H9 (cell line): ENCODE measurements around the gene FSIP2. TPM values are rescaled to one million over a fixed set of nuclear protein-coding genes. Genes with fewer than 3 reads are reported as not detected.

Experiments
- DNase-seq: peaks from one replicate; pipeline ENCODE4 v3.0.0-alpha.2; 2017
- H2AFZ ChIP-seq: one replicate; pipeline ENCODE4 v1.6.1; 2013; ENCODE audit warnings: mild to moderate bottlenecking, low read length, control low read depth, moderate library complexity
- H2AK5ac ChIP-seq: 2 replicates; pipeline ENCODE4 v1.6.1; 2013; ENCODE audit warnings: low read length, control low read depth, mixed read lengths; ENCODE audit not compliant: insufficient read length
- H2BK120ac ChIP-seq: one replicate; pipeline ENCODE4 v1.6.1; 2013; ENCODE audit warnings: low read depth, mild to moderate bottlenecking, low read length, control low read depth, inconsistent platforms; ENCODE audit not compliant: poor library complexity, severe bottlenecking
- H2BK12ac ChIP-seq: 2 replicates; pipeline ENCODE4 v1.6.1; 2013; ENCODE audit warnings: low read length, control low read depth, mixed read lengths, low read depth; ENCODE audit not compliant: insufficient read length
- H2BK15ac ChIP-seq: 2 replicates; pipeline ENCODE4 v1.6.1; 2013; ENCODE audit warnings: low read depth, low read length, control low read depth
- H2BK20ac ChIP-seq: one replicate; pipeline ENCODE4 v1.6.1; 2013; ENCODE audit warnings: low read depth, mild to moderate bottlenecking, low read length, control low read depth, inconsistent platforms; ENCODE audit not compliant: poor library complexity, severe bottlenecking
- H2BK5ac ChIP-seq: 2 replicates; pipeline ENCODE4 v1.6.1; 2013; ENCODE audit warnings: low read length, control low read depth, mixed read lengths; ENCODE audit not compliant: insufficient read length
- H3K14ac ChIP-seq: 2 replicates; pipeline ENCODE4 v1.6.1; 2013; ENCODE audit warnings: low read length, control low read depth; ENCODE audit not compliant: insufficient read depth
- H3K18ac ChIP-seq: 2 replicates; pipeline ENCODE4 v1.6.1; 2013; ENCODE audit warnings: low read depth, mild to moderate bottlenecking, mixed read lengths, low read length, control low read depth; ENCODE audit not compliant: insufficient read length
- H3K23ac ChIP-seq: 2 replicates; pipeline ENCODE4 v1.6.1; 2013; ENCODE audit warnings: low read length, control low read depth, mixed read lengths, low read depth; ENCODE audit not compliant: insufficient read length
- H3K23me2 ChIP-seq: 2 replicates; pipeline ENCODE4 v1.6.1; 2013; ENCODE audit warnings: low read depth, mild to moderate bottlenecking, mixed read lengths, low read length, control low read depth; ENCODE audit not compliant: insufficient read length, poor library complexity, severe bottlenecking
- H3K27ac ChIP-seq: 2 replicates; pipeline ENCODE4 v1.5.1; 2013; ENCODE audit warnings: low read length, control low read depth, mixed read lengths, low read depth; ENCODE audit not compliant: insufficient read length
- H3K27me3 ChIP-seq: 2 replicates; pipeline ENCODE4 v1.6.1; 2013; ENCODE audit warnings: low read length, control low read depth, inconsistent platforms; ENCODE audit not compliant: insufficient read depth
- H3K4ac ChIP-seq: 2 replicates; pipeline ENCODE4 v1.6.1; 2013; ENCODE audit warnings: low read depth, mild to moderate bottlenecking, control low read depth, inconsistent platforms, low read length, moderate library complexity
- H3K4me1 ChIP-seq: 2 replicates; pipeline ENCODE4 v1.6.1; 2013; ENCODE audit warnings: low read length, control low read depth, inconsistent platforms; ENCODE audit not compliant: insufficient read depth
- H3K4me2 ChIP-seq: 2 replicates; pipeline ENCODE4 v1.6.1; 2013; ENCODE audit warnings: low read length, control low read depth, mixed read lengths; ENCODE audit not compliant: insufficient read length, insufficient read depth
- H3K56ac ChIP-seq: 2 replicates; pipeline ENCODE4 v1.6.1; 2013; ENCODE audit warnings: low read depth, mild to moderate bottlenecking, mixed read lengths, low read length, control low read depth; ENCODE audit not compliant: insufficient read length
- H3K79me1 ChIP-seq: 2 replicates; pipeline ENCODE4 v1.6.1; 2013; ENCODE audit warnings: low read depth, mild to moderate bottlenecking, moderate library complexity, low read length, control low read depth, inconsistent platforms; ENCODE audit not compliant: insufficient read depth, poor library complexity, severe bottlenecking
- H3K79me2 ChIP-seq: 2 replicates; pipeline ENCODE4 v1.6.1; 2013; ENCODE audit warnings: low read length, control low read depth, inconsistent platforms; ENCODE audit not compliant: insufficient read depth
- H3K9ac ChIP-seq: 2 replicates; pipeline ENCODE4 v1.6.1; 2013; ENCODE audit warnings: low read length, control low read depth, mixed read lengths; ENCODE audit not compliant: insufficient read length; ENCODE audit errors: extremely low read depth
- H3K9me3 ChIP-seq: one replicate; pipeline ENCODE4 v1.6.1; 2013; ENCODE audit warnings: low read depth, low read length, inconsistent platforms; ENCODE audit not compliant: control insufficient read depth
- H3T11ph ChIP-seq: one replicate; pipeline ENCODE4 v1.6.1; 2013; ENCODE audit warnings: mild to moderate bottlenecking, low read length, control low read depth, inconsistent platforms
- H4K20me1 ChIP-seq: one replicate; pipeline ENCODE4 v1.6.1; 2013; ENCODE audit not compliant: control insufficient read depth, insufficient read length, insufficient read depth
- H4K5ac ChIP-seq: 2 replicates; pipeline ENCODE4 v1.6.1; 2013; ENCODE audit warnings: low read depth, mild to moderate bottlenecking, mixed read lengths, low read length, control low read depth; ENCODE audit not compliant: insufficient read length
- H4K8ac ChIP-seq: replicated peaks from 2 replicates; pipeline ENCODE4 v1.6.1; 2013; ENCODE audit warnings: low read length, control low read depth, mixed read lengths, low read depth; ENCODE audit not compliant: insufficient read length
- H4K91ac ChIP-seq: 2 replicates; pipeline ENCODE4 v1.6.1; 2013; ENCODE audit warnings: low read depth, mild to moderate bottlenecking, moderate library complexity, mixed read lengths, low read length, control low read depth; ENCODE audit not compliant: insufficient read length
- H3K27ac Mint-ChIP-seq, 3 experiments: 2 replicates in 2 of 3; 3 replicates in 1 of 3; pipeline ENCODE4 v1.8.0; 2020 to 2021; ENCODE audit warnings: mixed read lengths in 3 of 3, mild to moderate bottlenecking in 1 of 3, moderate library complexity in 1 of 3
- H3K27me3 Mint-ChIP-seq: 2 replicates; pipeline ENCODE4 v1.8.0; 2021; ENCODE audit warnings: low read depth, mild to moderate bottlenecking, moderate library complexity, mixed read lengths
- H3K36me3 Mint-ChIP-seq, 3 experiments: 2 replicates in 2 of 3; 3 replicates in 1 of 3; pipeline ENCODE4 v1.8.0; 2020 to 2021; ENCODE audit warnings: low read depth in 3 of 3, mixed read lengths in 3 of 3; ENCODE audit not compliant: insufficient read depth in 1 of 3
- H3K4me1 Mint-ChIP-seq, 2 experiments: 2 replicates each; pipeline ENCODE4 v1.8.0; 2020; ENCODE audit warnings: mixed read lengths in 2 of 2
- H3K4me3 Mint-ChIP-seq, 2 experiments: 2 replicates in 1 of 2; 3 replicates in 1 of 2; pipeline ENCODE4 v1.8.0; 2020 to 2021; ENCODE audit warnings: mild to moderate bottlenecking in 2 of 2, mixed read lengths in 2 of 2, moderate library complexity in 1 of 2
- H3K9me3 Mint-ChIP-seq, 2 experiments: 2 replicates in 1 of 2; 3 replicates in 1 of 2; pipeline ENCODE4 v1.8.0; 2020; ENCODE audit warnings: mild to moderate bottlenecking in 2 of 2, mixed read lengths in 2 of 2, moderate library complexity in 1 of 2
- CTCF ChIP-seq: fragments of 200-600 bp; sonication (generic); conservative IDR thresholded peaks from 3 replicates; pipeline ENCODE4 v1.8.0; 2021; ENCODE audit warnings: antibody characterized with exemption, mild to moderate bottlenecking
- WGBS: extraction: QIAGEN DNeasy Blood & Tissue Kit; methylation state at CpG from one replicate; pipeline ENCODE4 v1.1.7; 2013; ENCODE audit warnings: missing lambda C conversion rate, low lambda C conversion rate, mixed read lengths; ENCODE audit not compliant: insufficient read length; ENCODE audit errors: extremely low coverage; 5-methylcytosine and 5-hydroxymethylcytosine counted together
- total RNA-seq: library from RNA; stranded (reverse); gene quantifications from 2 replicates; pipeline ENCODE4 v1.2.1, GENCODE V29; 2021

FSIP2 gene
- total RNA-seq, 1 experiment from 2014 or later = 2.4 TPM

GRCh38 chr2:185745864-185746859, 7.6 kb downstream of the FSIP2 start:
- no peaks in the 10 kb centered on the region for H3K23me2 ChIP-seq
- no peak overlapping the region for H2BK15ac ChIP-seq

More at GRCh38 chr2:185745864-185746859, 7.6 kb downstream of the FSIP2 start:
- Histone ChIP-seq H3K27me3 (no peaks in the 10 kb centered on the region), H3T11ph (no peak overlapping the region), H2AFZ (no peak overlapping the region), H3K27ac (no peak overlapping the region), H2BK20ac (no peak overlapping the region), H3K4me2 (no peak overlapping the region), H3K79me1 (no peaks in the 10 kb centered on the region), H3K56ac (no peak overlapping the region), H3K9me3 (no peaks in the 10 kb centered on the region), H3K9ac (no peak overlapping the region), H4K5ac (no peak overlapping the region), H3K18ac (no peak overlapping the region), H3K4me1 (no peaks in the 10 kb centered on the region), H3K14ac (no peak overlapping the region), H3K4ac (no peak overlapping the region), H4K20me1 (no peaks in the 10 kb centered on the region), H2BK120ac (no peak overlapping the region), H2BK12ac (no peak overlapping the region), H3K79me2 (no peaks in the 10 kb centered on the region), H2BK5ac (no peak overlapping the region), H4K91ac (no peak overlapping the region), H3K23ac (no peak overlapping the region), H4K8ac (no peak overlapping the region), H2AK5ac (no peak overlapping the region)
- Mint-ChIP-seq H3K4me1 (peaks cover 6% of the 10 kb centered on the region in 2 experiments; a peak in 3 of 4 replicates), H3K27ac (no peak overlapping the region), H3K27me3 (no peaks in the 10 kb centered on the region), H3K36me3 (no peaks in the 10 kb centered on the region), H3K9me3 (no peaks in the 10 kb centered on the region; a peak in 1 of 5 replicates), H3K4me3 (no peak overlapping the region)
- DNase-seq = no peak
- TF ChIP-seq CTCF = no peak
- no CpG with 5 or more reads among the region's 5 CpGs for WGBS
